ENCODE measurements around the gene DDAH1.

- TF ChIP-seq CTCF (IDR thresholded peaks at IDR 0.05) (no peak), NR3C1 (IDR thresholded peaks at IDR 0.05) (no peak), PBX3 (IDR thresholded peaks at IDR 0.05) (no peak), POLR2A (IDR thresholded peaks at IDR 0.05; ENCODE audit: low read length) (no peak), RAD21 (conservative IDR thresholded peaks at IDR 0.05 in 1 of 2, IDR thresholded peaks at IDR 0.05 in 1 of 2) (no peak), HMGXB4 (CRISPR knock-in tag; IDR thresholded peaks at IDR 0.05; ENCODE audit: borderline replicate concordance) (no peak)
- TF ChIP-seq, protein P1, sequence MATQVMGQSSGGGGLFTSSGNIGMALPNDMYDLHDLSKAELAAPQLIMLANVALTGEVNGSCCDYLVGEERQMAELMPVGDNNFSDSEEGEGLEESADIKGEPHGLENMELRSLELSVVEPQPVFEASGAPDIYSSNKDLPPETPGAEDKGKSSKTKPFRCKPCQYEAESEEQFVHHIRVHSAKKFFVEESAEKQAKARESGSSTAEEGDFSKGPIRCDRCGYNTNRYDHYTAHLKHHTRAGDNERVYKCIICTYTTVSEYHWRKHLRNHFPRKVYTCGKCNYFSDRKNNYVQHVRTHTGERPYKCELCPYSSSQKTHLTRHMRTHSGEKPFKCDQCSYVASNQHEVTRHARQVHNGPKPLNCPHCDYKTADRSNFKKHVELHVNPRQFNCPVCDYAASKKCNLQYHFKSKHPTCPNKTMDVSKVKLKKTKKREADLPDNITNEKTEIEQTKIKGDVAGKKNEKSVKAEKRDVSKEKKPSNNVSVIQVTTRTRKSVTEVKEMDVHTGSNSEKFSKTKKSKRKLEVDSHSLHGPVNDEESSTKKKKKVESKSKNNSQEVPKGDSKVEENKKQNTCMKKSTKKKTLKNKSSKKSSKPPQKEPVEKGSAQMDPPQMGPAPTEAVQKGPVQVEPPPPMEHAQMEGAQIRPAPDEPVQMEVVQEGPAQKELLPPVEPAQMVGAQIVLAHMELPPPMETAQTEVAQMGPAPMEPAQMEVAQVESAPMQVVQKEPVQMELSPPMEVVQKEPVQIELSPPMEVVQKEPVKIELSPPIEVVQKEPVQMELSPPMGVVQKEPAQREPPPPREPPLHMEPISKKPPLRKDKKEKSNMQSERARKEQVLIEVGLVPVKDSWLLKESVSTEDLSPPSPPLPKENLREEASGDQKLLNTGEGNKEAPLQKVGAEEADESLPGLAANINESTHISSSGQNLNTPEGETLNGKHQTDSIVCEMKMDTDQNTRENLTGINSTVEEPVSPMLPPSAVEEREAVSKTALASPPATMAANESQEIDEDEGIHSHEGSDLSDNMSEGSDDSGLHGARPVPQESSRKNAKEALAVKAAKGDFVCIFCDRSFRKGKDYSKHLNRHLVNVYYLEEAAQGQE (IDR thresholded peaks at IDR 0.05): no peak
Measured at GRCh38 chr1:85375493-85375892, 89.5 kb downstream of the DDAH1 start.
